SK-N-SH (cell line): ENCODE data around the gene SYNPO2. TPM values are rescaled to one million over a fixed set of nuclear protein-coding genes. Genes with fewer than 3 reads are reported as not detected.

Source experiments
- CTCF ChIA-PET: fragments of 300-600, 350-600 bp; formaldehyde crosslinking; extraction: SDS; loops from one replicate; lab custom pipeline; 2021; lab: Yijun Ruan, JAX
- POLR2A ChIA-PET: fragments of 350-600 bp; sonication (Branson Sonifier 250); formaldehyde crosslinking; extraction: SDS; loops from one replicate; lab custom pipeline; 2020; ENCODE audit warnings: antibody characterized with exemption, inconsistent platforms; lab: Yijun Ruan, JAX
- DNase-seq: peaks from one replicate; pipeline ENCODE4 v3.0.0; 2012
- H2AFZ ChIP-seq: fragments of 200-600 bp; sonication (generic); 2 replicates; pipeline ENCODE4 v1.8.1; 2016; ENCODE audit warnings: antibody characterized with exemption, mild to moderate bottlenecking, low read depth
- H3F3A ChIP-seq: fragments of 200-600 bp; sonication (generic); replicated peaks from 2 replicates; pipeline ENCODE3; 2016; ENCODE audit warnings: antibody characterized with exemption, mild to moderate bottlenecking; ENCODE audit not compliant: insufficient read depth
- H3K27ac ChIP-seq, 2 experiments: fragments of 200-500 bp in 1 of 2; fragments of 200-600 bp in 1 of 2; sonication (Bioruptor generic) in 1 of 2; sonication (generic), shearing (Covaris generic) in 1 of 2; 2 replicates each; pipeline versions ENCODE4 v1.5.1 to v1.6.1; 2014 to 2016; ENCODE audit warnings: low read depth in 2 of 2, inconsistent platforms in 1 of 2, low read length in 1 of 2, mild to moderate bottlenecking in 1 of 2, mixed read lengths in 1 of 2
- H3K27me3 ChIP-seq: fragments of 200-600 bp; sonication (generic), shearing (Covaris generic); 2 replicates; pipeline ENCODE4 v1.6.1; 2016; ENCODE audit warnings: mixed run types; ENCODE audit not compliant: insufficient read depth
- H3K36me3 ChIP-seq, 2 experiments: fragments of 200-500 bp in 1 of 2; fragments of 200-600 bp in 1 of 2; sonication (Bioruptor generic) in 1 of 2; sonication (generic) in 1 of 2; replicated peaks in 1 of 2; 2 replicates each; pipeline versions ENCODE3 to v1.5.1; 2014 to 2016; ENCODE audit warnings: low read length in 1 of 2, mild to moderate bottlenecking in 1 of 2; ENCODE audit not compliant: insufficient read depth in 2 of 2, control insufficient read depth in 1 of 2
- H3K4me1 ChIP-seq, 2 experiments: fragments of 200-500 bp in 1 of 2; fragments of 200-600 bp in 1 of 2; sonication (Bioruptor generic) in 1 of 2; sonication (generic), shearing (Covaris generic) in 1 of 2; 2 replicates each; pipeline versions ENCODE4 v1.5.1 to v1.6.1; 2014 to 2016; ENCODE audit warnings: low read depth in 1 of 2, low read length in 1 of 2, mixed run types in 1 of 2; ENCODE audit not compliant: insufficient read depth in 2 of 2, control insufficient read depth in 1 of 2
- H3K4me2 ChIP-seq: fragments of 200-600 bp; sonication (generic), shearing (Covaris generic); 2 replicates; pipeline ENCODE4 v1.6.1; 2017; ENCODE audit warnings: mixed run types
- H3K4me3 ChIP-seq, 2 experiments: fragments of 200-500 bp in 1 of 2; fragments of 200-600 bp in 1 of 2; sonication (Bioruptor generic) in 1 of 2; sonication (generic), shearing (Covaris generic) in 1 of 2; 2 replicates each; pipeline versions ENCODE4 v1.5.1 to v1.8.1; 2014 to 2016; ENCODE audit warnings: low read depth in 2 of 2, inconsistent platforms in 1 of 2, low read length in 1 of 2, mild to moderate bottlenecking in 1 of 2, mixed read lengths in 1 of 2, moderate library complexity in 1 of 2
- H3K79me2 ChIP-seq: fragments of 200-600 bp; sonication (generic); 2 replicates; pipeline ENCODE4 v1.8.1; 2017; ENCODE audit warnings: mild to moderate bottlenecking; ENCODE audit not compliant: insufficient read depth
- H3K9ac ChIP-seq: fragments of 200-600 bp; sonication (generic); 2 replicates; pipeline ENCODE4 v1.6.1; 2017; ENCODE audit warnings: mixed run types
- H3K9me2 ChIP-seq: fragments of 200-600 bp; sonication (generic); 2 replicates; pipeline ENCODE4 v1.6.1; 2017; ENCODE audit warnings: mixed run types
- H3K9me3 ChIP-seq: fragments of 200-600 bp; sonication (generic); 2 replicates; pipeline ENCODE4 v1.6.1; 2017; ENCODE audit warnings: mixed run types, mild to moderate bottlenecking, moderate library complexity
- H4K20me1 ChIP-seq: fragments of 200-600 bp; sonication (generic); 2 replicates; pipeline ENCODE4 v1.6.1; 2017; ENCODE audit warnings: mild to moderate bottlenecking, mixed run types; ENCODE audit not compliant: insufficient read depth
- CHD2 ChIP-seq: fragments of 150-350 bp; IDR thresholded peaks from 2 replicates; pipeline ENCODE4 v1.6.1; 2018; ENCODE audit warnings: low read length; ENCODE audit not compliant: partially characterized antibody
- EP300 ChIP-seq, 2 experiments: IDR thresholded peaks; 2 replicates each; pipeline versions ENCODE4 v1.4.0 to v1.6.1; 2012; ENCODE audit warnings: borderline replicate concordance in 1 of 2, low read depth in 1 of 2, low read length in 1 of 2
- EZH2phosphoT487 ChIP-seq: fragments of 200-600 bp; sonication (generic); IDR thresholded peaks from 2 replicates; pipeline ENCODE4 v1.6.1; 2017; ENCODE audit warnings: low read depth, mixed run types, mild to moderate bottlenecking, antibody characterized with exemption, moderate library complexity, borderline replicate concordance
- FOSL2 ChIP-seq: IDR thresholded peaks from 2 replicates; pipeline ENCODE4 v1.4.0; 2012; ENCODE audit warnings: low read depth, mild to moderate bottlenecking, moderate library complexity, borderline replicate concordance
- FOXJ3 ChIP-seq: sonication (generic); formaldehyde crosslinking; IDR thresholded peaks from 2 replicates; pipeline ENCODE4 v1.5.1; 2020; ENCODE audit warnings: mild to moderate bottlenecking, missing genetic modification reagents
- GATA2 ChIP-seq: sonication (generic); formaldehyde crosslinking; IDR thresholded peaks from 2 replicates; pipeline ENCODE4 v1.5.0; 2020; ENCODE audit warnings: mild to moderate bottlenecking, missing genetic modification reagents
- IRF3 ChIP-seq: fragments of 150-350 bp; IDR thresholded peaks from 2 replicates; pipeline ENCODE4 v1.6.1; 2016; ENCODE audit warnings: mild to moderate bottlenecking, low read depth, low read length
- JUND ChIP-seq: IDR thresholded peaks from 2 replicates; pipeline ENCODE4 v1.4.0; 2012
- MAX ChIP-seq: IDR thresholded peaks from 2 replicates; pipeline ENCODE4 v1.4.0; 2012; ENCODE audit warnings: low read depth
- MXI1 ChIP-seq: IDR thresholded peaks from 2 replicates; pipeline ENCODE4 v1.6.1; 2012; ENCODE audit warnings: mild to moderate bottlenecking, low read depth, low read length, improper control_type of control experiment
- RAD21 ChIP-seq: IDR thresholded peaks from 2 replicates; pipeline ENCODE4 v1.6.1; 2012; ENCODE audit warnings: mild to moderate bottlenecking, low read length
- RXRA ChIP-seq: IDR thresholded peaks from 2 replicates; pipeline ENCODE4 v1.4.0; 2012; ENCODE audit warnings: low read depth, mild to moderate bottlenecking, borderline replicate concordance
- SMC3 ChIP-seq: IDR thresholded peaks from 2 replicates; pipeline ENCODE4 v1.6.1; 2012; ENCODE audit warnings: low read depth, low read length, improper control_type of control experiment
- TAF1 ChIP-seq: IDR thresholded peaks from 2 replicates; pipeline ENCODE4 v1.6.1; 2012; ENCODE audit warnings: low read depth, mild to moderate bottlenecking, low read length, moderate library complexity, borderline replicate concordance
- TCF12 ChIP-seq: IDR thresholded peaks from 2 replicates; pipeline ENCODE4 v1.4.0; 2012
- TEAD4 ChIP-seq: IDR thresholded peaks from 2 replicates; pipeline ENCODE4 v1.4.0; 2012; ENCODE audit warnings: mild to moderate bottlenecking, borderline replicate concordance; ENCODE audit not compliant: insufficient read depth
- WGBS: methylation state at CpG from one replicate; pipeline ENCODE4 v1.1.6; 2017; ENCODE audit warnings: low lambda C conversion rate; 5-methylcytosine and 5-hydroxymethylcytosine counted together
- polyA plus RNA-seq, 3 experiments: library from polyadenylated mRNA; depleted of rRNA; stranded (reverse); fragments of >200 nt; gene quantifications; 2 replicates each; pipeline ENCODE4 v1.2.3, GENCODE V29; 2012
- TF ChIP-seq, protein P1 (sequence below): fragments of 200-600 bp; sonication (generic); IDR thresholded peaks from 2 replicates; pipeline ENCODE4 v1.6.1; 2017; ENCODE audit warnings: antibody characterized with exemption, mild to moderate bottlenecking, moderate library complexity

SYNPO2 gene
- polyA plus RNA-seq, 1 of the 3 experiments (the other 2 are of a cell fraction), result 7.2 TPM

DNA sequence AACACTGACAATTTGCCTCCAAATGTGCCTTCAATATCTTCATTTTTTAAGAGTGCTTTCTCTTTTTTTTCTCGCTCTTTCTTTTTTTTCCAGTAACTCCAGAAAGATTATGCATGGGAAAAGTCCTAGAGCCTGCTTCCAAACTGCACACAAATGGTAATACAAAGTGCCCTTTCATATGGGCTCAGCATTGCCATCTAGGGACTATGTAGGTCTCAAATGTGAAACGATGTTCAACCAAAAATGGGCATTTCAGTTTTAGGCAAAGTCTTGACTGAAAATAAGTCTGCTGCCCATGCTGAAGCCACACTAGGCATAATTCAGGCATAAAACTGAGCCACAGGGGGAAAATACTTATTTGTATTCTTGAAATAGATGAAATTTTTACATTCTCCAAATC is 65.6 kb downstream of the SYNPO2 start:
- Histone ChIP-seq H3K9me3 (no peaks in the 10 kb centered on the region), H3K4me2 (no peak overlapping the region), H2AFZ (no peak overlapping the region), H3K36me3 (peaks cover 0 to 20% of the 10 kb centered on the region in 2 experiments), H3K4me1 (peaks cover 11 to 22% of the 10 kb centered on the region in 2 experiments), H3F3A (peaks cover 12% of the 10 kb centered on the region), H3K79me2 (no peaks in the 10 kb centered on the region), H4K20me1 (no peaks in the 10 kb centered on the region)
- WGBS, result 52% methylated on average over 2 of the region's 2 CpGs
- TF ChIP-seq, protein P1, sequence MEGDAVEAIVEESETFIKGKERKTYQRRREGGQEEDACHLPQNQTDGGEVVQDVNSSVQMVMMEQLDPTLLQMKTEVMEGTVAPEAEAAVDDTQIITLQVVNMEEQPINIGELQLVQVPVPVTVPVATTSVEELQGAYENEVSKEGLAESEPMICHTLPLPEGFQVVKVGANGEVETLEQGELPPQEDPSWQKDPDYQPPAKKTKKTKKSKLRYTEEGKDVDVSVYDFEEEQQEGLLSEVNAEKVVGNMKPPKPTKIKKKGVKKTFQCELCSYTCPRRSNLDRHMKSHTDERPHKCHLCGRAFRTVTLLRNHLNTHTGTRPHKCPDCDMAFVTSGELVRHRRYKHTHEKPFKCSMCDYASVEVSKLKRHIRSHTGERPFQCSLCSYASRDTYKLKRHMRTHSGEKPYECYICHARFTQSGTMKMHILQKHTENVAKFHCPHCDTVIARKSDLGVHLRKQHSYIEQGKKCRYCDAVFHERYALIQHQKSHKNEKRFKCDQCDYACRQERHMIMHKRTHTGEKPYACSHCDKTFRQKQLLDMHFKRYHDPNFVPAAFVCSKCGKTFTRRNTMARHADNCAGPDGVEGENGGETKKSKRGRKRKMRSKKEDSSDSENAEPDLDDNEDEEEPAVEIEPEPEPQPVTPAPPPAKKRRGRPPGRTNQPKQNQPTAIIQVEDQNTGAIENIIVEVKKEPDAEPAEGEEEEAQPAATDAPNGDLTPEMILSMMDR, result peak; percentile 53
- TF ChIP-seq EP300 (IDR thresholded peaks at IDR 0.05; ENCODE audit: borderline replicate concordance in 1 of 2, low read depth in 1 of 2, low read length in 1 of 2) (no peak), SMC3 (peak; percentile 35; the same call in 1 of the 2 replicates), RAD21 (peak; percentile 71)
- TF ChIP-seq, all 33 proteins: peak for 3
- ChIA-PET POLR2A (interaction anchor here (0.9 kb wide), 1 partner anchor 119 kb away, joined by 3 read pairs; no protein-coding TSS in a partner anchor), CTCF (interaction anchor here (0.9 to 1.6 kb wide), 7 partner anchors 10 to 259 kb away, joined by 3 to 8 read pairs (median 3); no protein-coding TSS in a partner anchor)
- Histone ChIP-seq H3K9me2 (no peaks in the 10 kb centered on the region), H3K4me3 (no peak overlapping the region), H3K9ac (no peak overlapping the region), H3K27me3 (no peaks in the 10 kb centered on the region), H3K27ac (peak overlapping the region; percentile 47 to 83; a peak in 3 of 4 replicates)
- DNase-seq, result no peak

DNA sequence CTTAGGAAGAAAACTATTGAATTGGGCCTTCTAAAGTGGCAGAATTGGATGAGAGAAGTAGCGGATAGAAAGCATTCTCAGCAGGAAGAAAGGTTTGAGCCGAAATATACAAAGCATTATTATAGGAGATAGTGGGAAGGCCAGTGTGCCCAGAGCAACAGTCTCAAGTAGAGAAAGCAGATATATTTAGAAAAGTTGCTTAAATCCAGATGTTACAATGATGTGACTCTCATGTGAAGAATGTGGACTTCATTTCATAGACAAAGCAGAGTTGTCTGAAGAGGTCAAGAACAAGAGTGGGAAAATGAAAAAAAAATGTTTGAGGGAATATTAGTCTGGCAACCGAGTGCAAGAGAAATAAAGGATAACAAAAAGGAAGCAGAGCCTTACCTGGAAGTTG is 66.9 kb downstream of the SYNPO2 start:
- peak overlapping the region; percentile 59; the same call in 1 of the 2 replicates for H3K4me2 ChIP-seq
- WGBS, result 69% methylated on average over 3 of the region's 3 CpGs

GRCh38 chr4:118957722-118958445 is 69.2 kb downstream of the SYNPO2 start:
- Histone ChIP-seq H3K4me3 (no peak overlapping the region), H4K20me1 (no peaks in the 10 kb centered on the region), H3F3A (peaks cover 9% of the 10 kb centered on the region), H3K27me3 (no peaks in the 10 kb centered on the region), H3K79me2 (no peaks in the 10 kb centered on the region), H3K27ac (no peak overlapping the region), H3K9me3 (no peaks in the 10 kb centered on the region), H3K9me2 (no peaks in the 10 kb centered on the region), H2AFZ (no peak overlapping the region), H3K36me3 (peaks cover 0 to 49% of the 10 kb centered on the region in 2 experiments), H3K4me2 (no peak overlapping the region), H3K4me1 (peaks cover 11 to 21% of the 10 kb centered on the region in 2 experiments), H3K9ac (no peak overlapping the region)
- no peak for DNase-seq
- TF ChIP-seq IRF3 (no peak), MXI1 (no peak), EP300 (IDR thresholded peaks at IDR 0.05; ENCODE audit: borderline replicate concordance in 1 of 2, low read depth in 1 of 2, low read length in 1 of 2) (no peak), MAX (no peak), GATA2 (CRISPR knock-in tag) (no peak), EZH2phosphoT487 (no peak), JUND (no peak), CHD2 (no peak), RXRA (no peak), RAD21 (no peak), TAF1 (no peak), TCF12 (no peak), FOXJ3 (CRISPR knock-in tag) (no peak), FOSL2 (no peak), TEAD4 (no peak)
- POLR2A ChIA-PET, result no interaction called here
- WGBS, result 89% methylated on average over 10 of the region's 10 CpGs
- CTCF ChIA-PET, result interaction anchor here (0.7 kb wide), 1 partner anchor 11 kb away, joined by 3 read pairs; no protein-coding TSS in a partner anchor

More for the DNA sequence above, 66.9 kb downstream of the SYNPO2 start:
- Histone ChIP-seq H2AFZ (no peak overlapping the region), H4K20me1 (no peaks in the 10 kb centered on the region), H3F3A (peaks cover 12% of the 10 kb centered on the region), H3K9me3 (no peaks in the 10 kb centered on the region), H3K36me3 (peaks cover 0 to 33% of the 10 kb centered on the region in 2 experiments), H3K4me3 (no peak overlapping the region), H3K9me2 (no peaks in the 10 kb centered on the region), H3K27me3 (no peaks in the 10 kb centered on the region)
- no peak for DNase-seq
- TF ChIP-seq JUND, result no peak
- peak; percentile 67 for TF ChIP-seq TCF12
- TF ChIP-seq, all 33 proteins: peak for 1
- POLR2A ChIA-PET, result no interaction called here
- H3K9ac ChIP-seq, result no peak overlapping the region
- H3K4me1 ChIP-seq, result peaks cover 11 to 18% of the 10 kb centered on the region in 2 experiments
- no peaks in the 10 kb centered on the region for H3K79me2 ChIP-seq
- CTCF ChIA-PET, result interaction anchor here (1.0 kb wide), 2 partner anchors 61 to 258 kb away, joined by 3 read pairs; no protein-coding TSS in a partner anchor
- peak overlapping the region; percentile 23 to 83; a peak in 1 of 4 replicates for H3K27ac ChIP-seq
